Trophoblast cell (in vitro differentiated cells and primary cell): ENCODE data around the gene SLC7A4.
"Not testable (repeated sequence)": the region's sequence is repeated elsewhere in the genome, so short reads cannot be mapped to it uniquely, and the experiment has no call there.

ENCODE experiments used
- DNase-seq, 2 donors: peaks; one replicate each; pipeline ENCODE4 v3.0.0-alpha.2; 2016
- H2AFZ ChIP-seq: 2 replicates; pipeline ENCODE4 v1.6.1; 2013; ENCODE audit warnings: low read length, moderate library complexity, mild to moderate bottlenecking; ENCODE audit not compliant: insufficient read depth, poor library complexity
- H2AK5ac ChIP-seq: 2 replicates; pipeline ENCODE4 v1.6.1; 2013; ENCODE audit warnings: mild to moderate bottlenecking, low read length
- H2BK120ac ChIP-seq: 2 replicates; pipeline ENCODE4 v1.6.1; 2013; ENCODE audit warnings: low read length, mild to moderate bottlenecking, moderate library complexity; ENCODE audit not compliant: insufficient read depth, poor library complexity
- H2BK12ac ChIP-seq: 2 replicates; pipeline ENCODE4 v1.6.1; 2013; ENCODE audit warnings: mild to moderate bottlenecking, low read length, moderate library complexity
- H2BK5ac ChIP-seq: 2 replicates; pipeline ENCODE4 v1.6.1; 2013; ENCODE audit warnings: low read length, low read depth, moderate library complexity, mild to moderate bottlenecking; ENCODE audit not compliant: poor library complexity
- H3K14ac ChIP-seq: 2 replicates; pipeline ENCODE4 v1.6.1; 2013; ENCODE audit warnings: mild to moderate bottlenecking, low read length
- H3K18ac ChIP-seq: 2 replicates; pipeline ENCODE4 v1.6.1; 2013; ENCODE audit warnings: mild to moderate bottlenecking, low read length
- H3K23ac ChIP-seq: 2 replicates; pipeline ENCODE4 v1.6.1; 2013; ENCODE audit warnings: low read length
- H3K27ac ChIP-seq: 2 replicates; pipeline ENCODE4 v1.5.1; 2013; ENCODE audit warnings: low read depth, mild to moderate bottlenecking, inconsistent platforms, low read length, moderate library complexity
- H3K27me3 ChIP-seq: 2 replicates; pipeline ENCODE4 v1.6.1; 2013; ENCODE audit warnings: inconsistent platforms, mild to moderate bottlenecking, low read length, moderate library complexity; ENCODE audit not compliant: insufficient read depth
- H3K36me3 ChIP-seq, 2 experiments: 1 replicate in 1 of 2; 2 replicates in 1 of 2; pipeline ENCODE4 v1.6.1; 2013; ENCODE audit warnings: low read length in 2 of 2, mild to moderate bottlenecking in 2 of 2, moderate library complexity in 1 of 2; ENCODE audit not compliant: insufficient read depth in 2 of 2, control insufficient read depth in 1 of 2
- H3K4ac ChIP-seq: 2 replicates; pipeline ENCODE4 v1.6.1; 2013; ENCODE audit warnings: low read depth, mild to moderate bottlenecking, low read length, moderate library complexity
- H3K4me1 ChIP-seq, 2 experiments: 1 replicate in 1 of 2; 2 replicates in 1 of 2; pipeline ENCODE4 v1.6.1; 2013; ENCODE audit warnings: low read length in 2 of 2, mild to moderate bottlenecking in 2 of 2, moderate library complexity in 1 of 2; ENCODE audit not compliant: insufficient read depth in 2 of 2, control insufficient read depth in 1 of 2
- H3K4me2 ChIP-seq: 2 replicates; pipeline ENCODE4 v1.6.1; 2013; ENCODE audit warnings: inconsistent platforms, mild to moderate bottlenecking, low read length, moderate library complexity
- H3K4me3 ChIP-seq: 2 replicates; pipeline ENCODE4 v1.5.1; 2013; ENCODE audit warnings: mild to moderate bottlenecking, low read depth, low read length, inconsistent platforms
- H3K79me1 ChIP-seq: one replicate; pipeline ENCODE4 v1.6.1; 2013; ENCODE audit warnings: low read length
- H3K79me2 ChIP-seq: 2 replicates; pipeline ENCODE4 v1.6.1; 2013; ENCODE audit warnings: low read length, mild to moderate bottlenecking; ENCODE audit not compliant: control insufficient read depth, insufficient read depth, poor library complexity
- H3K9ac ChIP-seq: 2 replicates; pipeline ENCODE4 v1.6.1; 2013; ENCODE audit warnings: mild to moderate bottlenecking, low read length
- H3K9me3 ChIP-seq: 2 replicates; pipeline ENCODE4 v1.6.1; 2013; ENCODE audit warnings: low read depth, mild to moderate bottlenecking, control low read depth, inconsistent platforms, low read length; ENCODE audit not compliant: insufficient read depth
- H4K12ac ChIP-seq: 2 replicates; pipeline ENCODE4 v1.6.1; 2013; ENCODE audit warnings: low read depth, mild to moderate bottlenecking, low read length, moderate library complexity
- H4K8ac ChIP-seq: 2 replicates; pipeline ENCODE4 v1.6.1; 2013; ENCODE audit warnings: low read depth, mild to moderate bottlenecking, low read length, moderate library complexity
- H4K91ac ChIP-seq: one replicate; pipeline ENCODE4 v1.6.1; 2013; ENCODE audit warnings: low read depth, mild to moderate bottlenecking, low read length, moderate library complexity
- WGBS: extraction: QIAGEN DNeasy Blood & Tissue Kit; methylation state at CpG from one replicate; pipeline ENCODE4 v1.1.7; 2013; ENCODE audit warnings: missing lambda C conversion rate; ENCODE audit not compliant: insufficient read length, insufficient coverage; ENCODE audit errors: extremely low coverage; 5-methylcytosine and 5-hydroxymethylcytosine counted together

SLC7A4 gene

DNA sequence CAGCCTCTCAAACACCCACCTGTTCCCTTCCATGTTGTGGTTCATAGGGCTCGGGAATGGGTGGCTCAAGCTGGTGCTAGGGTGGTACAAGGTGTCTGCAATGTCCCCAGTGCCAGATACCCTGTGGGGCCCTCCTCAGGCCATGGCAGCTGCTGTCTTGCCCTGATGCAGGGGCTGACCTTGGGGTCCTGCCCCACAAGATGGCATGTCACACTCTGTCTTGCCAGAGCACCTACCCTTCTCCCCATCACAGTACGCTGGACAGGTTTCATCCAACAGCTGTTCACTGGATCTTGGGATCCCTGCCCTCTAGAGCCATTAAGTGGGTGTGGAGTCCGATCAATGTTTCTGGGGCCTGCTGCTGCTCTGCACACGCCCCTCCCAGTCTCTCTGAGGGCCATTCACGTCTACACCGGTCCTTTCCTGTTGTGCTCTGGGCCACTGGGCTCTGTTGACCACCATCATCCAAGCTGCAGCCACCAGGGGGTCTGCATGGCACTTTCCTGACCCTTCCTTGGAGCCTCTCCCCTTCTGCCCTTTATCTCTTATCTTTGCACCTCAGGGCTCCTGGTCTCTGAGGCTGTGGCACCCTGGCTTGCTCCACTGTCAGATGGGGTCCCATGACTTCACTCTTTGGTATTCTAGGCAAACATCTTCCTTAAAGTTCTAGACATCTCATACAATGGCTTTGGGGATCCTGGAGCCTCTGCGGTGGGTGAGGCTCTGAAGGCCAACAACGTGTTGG, 20.5 kb upstream of the SLC7A4 start:
- H3K4me1 ChIP-seq, result peaks cover 4 to 7% of the 10 kb centered on the region in 2 experiments
- no peak overlapping the region for H3K4me3 ChIP-seq
- H3K79me1 ChIP-seq, result no peaks in the 10 kb centered on the region
- no peak overlapping the region for H2BK120ac ChIP-seq
- H4K8ac ChIP-seq, result no peak overlapping the region
- no peaks in the 10 kb centered on the region for H3K27me3 ChIP-seq
- no peak overlapping the region for H4K91ac ChIP-seq
- no peak overlapping the region for H3K23ac ChIP-seq
- no peak overlapping the region for H3K27ac ChIP-seq
- no peaks in the 10 kb centered on the region for H3K9me3 ChIP-seq
- no peak overlapping the region for H3K14ac ChIP-seq
- no peaks in the 10 kb centered on the region for H3K36me3 ChIP-seq
- no peak overlapping the region for H3K18ac ChIP-seq
- no peak overlapping the region for H2BK5ac ChIP-seq
- no peak overlapping the region for H3K4ac ChIP-seq
- no peak overlapping the region for H3K4me2 ChIP-seq
- WGBS, result no CpG with 5 or more reads among the region's 8 CpGs
- no peak overlapping the region for H2AK5ac ChIP-seq
- DNase-seq, result no peak
- no peaks in the 10 kb centered on the region for H3K79me2 ChIP-seq
- no peak overlapping the region for H4K12ac ChIP-seq
- no peak overlapping the region for H3K9ac ChIP-seq
- no peak overlapping the region for H2AFZ ChIP-seq
- H2BK12ac ChIP-seq, result no peak overlapping the region

DNA sequence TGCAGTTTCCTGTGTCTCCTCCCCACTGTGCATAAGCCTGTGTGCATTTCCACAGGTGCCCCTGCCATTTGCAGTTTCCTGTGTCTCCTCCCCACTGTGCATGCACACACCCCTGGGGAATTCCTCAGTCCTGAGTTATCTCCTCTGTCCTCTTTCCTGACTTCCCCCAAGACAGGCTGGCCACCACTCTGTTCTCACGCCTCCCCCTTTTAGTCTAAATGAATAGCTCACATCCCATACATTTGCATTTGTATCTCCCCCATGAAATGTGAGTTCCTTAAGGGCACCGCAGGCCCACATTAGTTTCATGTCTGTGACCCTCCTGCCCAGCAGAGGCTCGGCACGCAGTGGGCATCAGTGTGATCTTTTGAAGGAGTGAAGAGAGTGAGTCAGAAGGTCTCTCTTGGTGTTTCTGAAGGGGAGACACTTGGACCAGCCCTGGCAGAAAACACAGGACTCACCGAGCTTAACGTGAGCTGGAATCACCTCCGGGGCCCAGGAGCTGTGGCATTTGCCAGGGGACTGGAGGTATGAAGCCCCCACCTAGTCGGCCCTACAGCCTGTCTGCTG, 19.6 kb upstream of the SLC7A4 start:
- no peaks in the 10 kb centered on the region for H3K79me1 ChIP-seq
- no peak overlapping the region for H3K4me2 ChIP-seq
- H3K4me3 ChIP-seq, result no peak overlapping the region
- no CpG with 5 or more reads among the region's 8 CpGs for WGBS
- no peak for DNase-seq
- no peak overlapping the region for H3K23ac ChIP-seq
- no peak overlapping the region for H2BK120ac ChIP-seq
- no peak overlapping the region for H4K12ac ChIP-seq
- no peaks in the 10 kb centered on the region for H3K27me3 ChIP-seq
- H3K14ac ChIP-seq, result no peak overlapping the region
- H3K9me3 ChIP-seq, result no peaks in the 10 kb centered on the region
- H2BK12ac ChIP-seq, result no peak overlapping the region
- H2AK5ac ChIP-seq, result no peak overlapping the region
- H2AFZ ChIP-seq, result no peak overlapping the region
- no peak overlapping the region for H3K27ac ChIP-seq
- no peak overlapping the region for H4K91ac ChIP-seq
- no peak overlapping the region for H4K8ac ChIP-seq
- no peak overlapping the region for H3K4ac ChIP-seq
- no peaks in the 10 kb centered on the region for H3K36me3 ChIP-seq
- no peaks in the 10 kb centered on the region for H3K79me2 ChIP-seq
- H2BK5ac ChIP-seq, result no peak overlapping the region
- H3K4me1 ChIP-seq, result peaks cover 4 to 7% of the 10 kb centered on the region in 2 experiments
- no peak overlapping the region for H3K9ac ChIP-seq
- H3K18ac ChIP-seq, result no peak overlapping the region

DNA sequence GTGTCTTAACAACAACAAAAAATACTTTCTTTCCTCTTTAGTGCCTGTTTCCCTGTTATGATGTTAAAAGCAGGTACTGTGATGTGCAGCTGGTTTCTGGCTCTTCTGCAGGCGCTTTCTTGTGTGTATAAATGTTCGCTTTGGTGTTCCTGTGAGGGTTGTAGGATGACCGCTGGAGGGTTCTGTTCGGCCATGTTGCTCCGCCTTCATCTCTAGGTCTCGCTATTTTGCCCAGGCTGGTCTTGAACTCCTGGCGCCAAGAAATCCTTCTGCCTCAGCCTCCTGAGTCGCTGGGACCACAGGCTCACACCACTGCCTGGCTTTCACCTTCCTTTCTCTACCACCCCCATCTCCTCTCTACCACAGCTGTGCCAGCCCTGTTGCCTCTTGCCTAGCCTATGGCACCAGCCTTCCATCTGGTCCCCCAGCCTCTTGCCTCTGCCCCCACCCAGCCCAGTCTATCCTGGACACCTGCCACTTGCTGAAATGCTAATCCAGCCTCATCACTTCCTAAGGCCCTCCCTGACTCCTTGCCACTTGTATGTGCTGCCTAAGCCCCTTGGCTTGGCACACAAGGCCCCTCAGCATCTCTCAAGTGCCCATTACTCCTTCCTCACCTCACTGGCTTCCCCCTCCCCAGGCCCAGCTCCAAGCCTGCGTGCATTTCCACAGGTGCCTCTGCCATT, 18.9 kb upstream of the SLC7A4 start:
- Histone ChIP-seq H4K91ac (no peak overlapping the region), H3K79me2 (no peaks in the 10 kb centered on the region), H3K4ac (no peak overlapping the region), H2AFZ (no peak overlapping the region), H4K8ac (no peak overlapping the region), H3K4me3 (no peak overlapping the region), H3K36me3 (no peaks in the 10 kb centered on the region), H3K18ac (no peak overlapping the region), H2BK120ac (no peak overlapping the region), H3K23ac (no peak overlapping the region), H2AK5ac (no peak overlapping the region), H3K9ac (no peak overlapping the region), H3K27me3 (no peaks in the 10 kb centered on the region), H3K4me1 (peaks cover 4 to 7% of the 10 kb centered on the region in 2 experiments), H2BK5ac (no peak overlapping the region), H3K14ac (no peak overlapping the region), H3K27ac (no peak overlapping the region), H3K9me3 (no peaks in the 10 kb centered on the region), H3K79me1 (no peaks in the 10 kb centered on the region), H4K12ac (no peak overlapping the region), H2BK12ac (no peak overlapping the region), H3K4me2 (no peak overlapping the region)
- no CpG with 5 or more reads among the region's 9 CpGs for WGBS
- DNase-seq, result no peak

DNA sequence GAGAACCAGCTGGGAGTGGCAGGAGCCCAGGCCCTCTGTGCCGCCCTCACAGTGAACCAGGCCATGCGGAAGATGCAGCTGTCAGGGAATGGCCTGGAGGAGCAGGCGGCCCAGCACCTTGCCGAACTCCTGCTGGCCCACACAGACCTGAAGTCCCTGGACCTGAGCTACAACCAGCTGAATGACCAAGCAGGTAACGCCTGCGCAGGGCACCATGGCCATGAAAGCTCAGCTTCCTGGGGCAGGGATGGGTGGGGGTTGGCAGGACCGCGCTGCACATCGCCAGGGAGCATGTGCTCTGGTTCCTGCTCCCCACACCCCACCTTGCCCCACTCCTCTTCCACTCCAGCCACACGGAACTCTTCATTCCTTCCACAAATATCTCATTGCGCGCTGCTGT, 16.6 kb upstream of the SLC7A4 start:
- not testable (repeated sequence) for H4K12ac ChIP-seq, H3K36me3 ChIP-seq, H3K4me2 ChIP-seq, H2AFZ ChIP-seq, H4K8ac ChIP-seq, DNase-seq, H2BK12ac ChIP-seq, H3K18ac ChIP-seq, H2BK5ac ChIP-seq, H3K27me3 ChIP-seq, H3K79me2 ChIP-seq, H3K4ac ChIP-seq, H4K91ac ChIP-seq, H3K23ac ChIP-seq, H3K4me3 ChIP-seq, H3K27ac ChIP-seq, H3K9me3 ChIP-seq, H2AK5ac ChIP-seq, H3K9ac ChIP-seq, H3K14ac ChIP-seq, H2BK120ac ChIP-seq, H3K79me1 ChIP-seq
- WGBS, result no CpG with 5 or more reads among the region's 12 CpGs
- peaks cover 9 to 13% of the 10 kb centered on the region in 2 experiments for H3K4me1 ChIP-seq
